DOHH2 (cell line): ENCODE data around the gene CCDC7.

Source experiments
- H3F3A ChIP-seq: fragments of 200-600 bp; sonication (generic), shearing (Covaris generic); 2 replicates; pipeline ENCODE4 v1.6.0; 2016; ENCODE audit warnings: antibody characterized with exemption, mild to moderate bottlenecking; ENCODE audit not compliant: control insufficient read depth, insufficient read depth
- H3K27ac ChIP-seq: fragments of 200-600 bp; sonication (generic); 2 replicates; pipeline ENCODE4 v1.5.1; 2014; ENCODE audit warnings: low read depth, mild to moderate bottlenecking, low read length, moderate library complexity
- H3K27me3 ChIP-seq: fragments of 200-600 bp; sonication (generic); 2 replicates; pipeline ENCODE4 v1.6.1; 2014; ENCODE audit warnings: mild to moderate bottlenecking, low read length, mixed read lengths; ENCODE audit not compliant: control insufficient read depth
- H3K36me3 ChIP-seq: fragments of 200-600 bp; sonication (generic); 2 replicates; pipeline ENCODE4 v1.6.1; 2014; ENCODE audit warnings: mild to moderate bottlenecking, low read length, moderate library complexity, mixed read lengths; ENCODE audit not compliant: control insufficient read depth
- H3K4me1 ChIP-seq: fragments of 200-600 bp; sonication (generic); 2 replicates; pipeline ENCODE4 v1.6.1; 2014; ENCODE audit warnings: mild to moderate bottlenecking, low read length, mixed read lengths; ENCODE audit not compliant: control insufficient read depth
- H3K4me2 ChIP-seq: fragments of 200-600 bp; sonication (generic); 2 replicates; pipeline ENCODE4 v1.6.0; 2014; ENCODE audit warnings: mild to moderate bottlenecking, low read length, moderate library complexity
- H3K4me3 ChIP-seq: fragments of 200-600 bp; sonication (generic); 2 replicates; pipeline ENCODE4 v1.5.1; 2014; ENCODE audit warnings: mild to moderate bottlenecking, low read length, mixed read lengths
- H3K79me2 ChIP-seq: fragments of 200-600 bp; sonication (generic); 2 replicates; pipeline ENCODE4 v1.6.1; 2014; ENCODE audit warnings: mild to moderate bottlenecking, low read length, mixed read lengths; ENCODE audit not compliant: control insufficient read depth
- H3K9me2 ChIP-seq: fragments of 200-600 bp; sonication (generic); replicated peaks from 2 replicates; pipeline ENCODE4 v1.6.1; 2014; ENCODE audit warnings: mild to moderate bottlenecking, low read length, mixed read lengths; ENCODE audit not compliant: control insufficient read depth
- H3K9me3 ChIP-seq: fragments of 200-600 bp; sonication (generic); 2 replicates; pipeline ENCODE4 v1.6.1; 2014; ENCODE audit warnings: antibody characterized with exemption, low read length, mixed read lengths; ENCODE audit not compliant: control insufficient read depth, insufficient read depth
- H4K20me1 ChIP-seq: fragments of 200-600 bp; sonication (generic); 2 replicates; pipeline ENCODE4 v1.6.0; 2014; ENCODE audit warnings: low read depth, mild to moderate bottlenecking, antibody characterized with exemption, low read length, moderate library complexity; ENCODE audit not compliant: control insufficient read depth, insufficient read depth
- EZH2phosphoT487 ChIP-seq: fragments of 200-600 bp; sonication (generic); IDR thresholded peaks from 2 replicates; pipeline ENCODE4 v1.6.1; 2017; ENCODE audit warnings: borderline replicate concordance, mild to moderate bottlenecking, antibody characterized with exemption, low read length, moderate library complexity, mixed read lengths
- TF ChIP-seq, protein P1 (sequence below): fragments of 200-600 bp; sonication (generic); IDR thresholded peaks from one replicate; pipeline ENCODE4 v1.5.1; 2014; ENCODE audit warnings: antibody characterized with exemption, mild to moderate bottlenecking, low read depth, low read length; ENCODE audit not compliant: poor library complexity, severe bottlenecking

Gene CCDC7

DNA sequence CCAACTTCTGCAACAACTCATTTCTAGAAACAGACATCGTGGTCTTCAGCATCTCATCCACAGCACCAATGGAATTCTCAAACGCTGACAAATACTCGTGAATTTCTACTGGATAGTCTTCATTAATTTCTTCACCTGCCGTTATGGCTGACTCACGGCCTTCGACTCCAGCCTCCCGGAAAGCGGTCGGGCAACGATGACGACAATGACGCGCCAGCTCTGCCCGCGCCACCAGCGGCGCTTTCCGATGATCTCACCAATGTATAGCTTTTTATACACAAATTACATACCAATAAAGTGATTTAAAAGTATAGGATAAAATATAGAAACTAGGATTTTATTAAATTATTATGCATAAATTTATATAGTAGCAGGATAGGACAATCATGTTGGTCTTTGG lies 65.7 kb downstream of the CCDC7 start:
- H4K20me1 ChIP-seq: no peaks in the 10 kb centered on the region
- H3K4me2 ChIP-seq: no peak overlapping the region
- H3K36me3 ChIP-seq: no peaks in the 10 kb centered on the region
- H3K4me1 ChIP-seq: no peaks in the 10 kb centered on the region
- H3K4me3 ChIP-seq: no peak overlapping the region
- TF ChIP-seq, protein P1, sequence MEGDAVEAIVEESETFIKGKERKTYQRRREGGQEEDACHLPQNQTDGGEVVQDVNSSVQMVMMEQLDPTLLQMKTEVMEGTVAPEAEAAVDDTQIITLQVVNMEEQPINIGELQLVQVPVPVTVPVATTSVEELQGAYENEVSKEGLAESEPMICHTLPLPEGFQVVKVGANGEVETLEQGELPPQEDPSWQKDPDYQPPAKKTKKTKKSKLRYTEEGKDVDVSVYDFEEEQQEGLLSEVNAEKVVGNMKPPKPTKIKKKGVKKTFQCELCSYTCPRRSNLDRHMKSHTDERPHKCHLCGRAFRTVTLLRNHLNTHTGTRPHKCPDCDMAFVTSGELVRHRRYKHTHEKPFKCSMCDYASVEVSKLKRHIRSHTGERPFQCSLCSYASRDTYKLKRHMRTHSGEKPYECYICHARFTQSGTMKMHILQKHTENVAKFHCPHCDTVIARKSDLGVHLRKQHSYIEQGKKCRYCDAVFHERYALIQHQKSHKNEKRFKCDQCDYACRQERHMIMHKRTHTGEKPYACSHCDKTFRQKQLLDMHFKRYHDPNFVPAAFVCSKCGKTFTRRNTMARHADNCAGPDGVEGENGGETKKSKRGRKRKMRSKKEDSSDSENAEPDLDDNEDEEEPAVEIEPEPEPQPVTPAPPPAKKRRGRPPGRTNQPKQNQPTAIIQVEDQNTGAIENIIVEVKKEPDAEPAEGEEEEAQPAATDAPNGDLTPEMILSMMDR: no peak
- no peak for TF ChIP-seq EZH2phosphoT487
- H3K9me3 ChIP-seq: no peaks in the 10 kb centered on the region
- H3K9me2 ChIP-seq: no peaks in the 10 kb centered on the region
- H3K79me2 ChIP-seq: no peaks in the 10 kb centered on the region
- H3F3A ChIP-seq: no peaks in the 10 kb centered on the region
- no peaks in the 10 kb centered on the region for H3K27me3 ChIP-seq
- H3K27ac ChIP-seq: no peak overlapping the region

DNA sequence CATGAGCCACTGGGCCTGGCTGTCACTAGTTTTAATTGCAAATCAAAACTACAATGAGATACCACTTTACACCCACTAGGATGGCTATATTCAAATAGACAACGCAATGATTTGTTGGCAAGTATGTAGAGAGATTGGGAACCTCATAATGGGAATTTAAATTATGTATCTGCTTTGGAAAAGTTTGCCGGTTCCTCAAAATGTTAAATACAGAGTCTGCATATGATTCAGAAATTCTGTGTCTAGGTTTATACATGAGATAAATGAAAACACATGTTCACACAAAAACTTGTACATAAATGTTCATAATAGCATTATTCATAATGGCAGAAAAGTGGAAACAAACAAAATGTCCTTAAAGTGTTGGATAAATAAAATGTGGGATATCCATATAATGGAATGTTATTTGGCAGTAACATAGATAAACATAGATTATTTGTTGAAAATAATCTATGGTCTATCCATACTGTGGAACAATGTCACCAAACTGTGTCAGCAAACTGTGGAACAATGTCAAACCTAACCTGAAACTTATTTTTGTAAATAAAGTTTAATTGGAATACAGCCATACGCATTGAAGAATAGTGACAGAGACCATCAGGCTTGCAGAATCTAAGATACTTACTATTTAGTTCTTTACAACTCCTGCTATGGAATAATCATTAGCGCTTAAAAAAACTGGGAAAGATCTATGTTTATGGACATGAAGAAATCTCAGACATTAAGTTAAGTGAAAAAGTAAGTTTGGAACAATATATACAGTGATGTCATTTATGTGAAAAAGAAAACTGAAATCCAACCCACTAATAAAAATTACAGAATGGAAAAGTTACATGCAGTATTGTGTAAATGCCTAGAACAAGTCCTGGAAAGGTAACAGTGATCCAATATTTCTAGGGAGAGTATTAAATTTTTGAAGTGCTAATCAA lies 70.9 kb downstream of the CCDC7 start:
- H3K36me3 ChIP-seq: no peaks in the 10 kb centered on the region
- no peaks in the 10 kb centered on the region for H4K20me1 ChIP-seq
- no peak overlapping the region for H3K27ac ChIP-seq
- no peaks in the 10 kb centered on the region for H3K27me3 ChIP-seq
- no peaks in the 10 kb centered on the region for H3K9me2 ChIP-seq
- no peak overlapping the region for H3K4me2 ChIP-seq
- TF ChIP-seq, protein P1: no peak
- no peak for TF ChIP-seq EZH2phosphoT487
- H3F3A ChIP-seq: no peaks in the 10 kb centered on the region
- no peaks in the 10 kb centered on the region for H3K79me2 ChIP-seq
- no peaks in the 10 kb centered on the region for H3K9me3 ChIP-seq
- no peaks in the 10 kb centered on the region for H3K4me1 ChIP-seq
- no peak overlapping the region for H3K4me3 ChIP-seq

DNA sequence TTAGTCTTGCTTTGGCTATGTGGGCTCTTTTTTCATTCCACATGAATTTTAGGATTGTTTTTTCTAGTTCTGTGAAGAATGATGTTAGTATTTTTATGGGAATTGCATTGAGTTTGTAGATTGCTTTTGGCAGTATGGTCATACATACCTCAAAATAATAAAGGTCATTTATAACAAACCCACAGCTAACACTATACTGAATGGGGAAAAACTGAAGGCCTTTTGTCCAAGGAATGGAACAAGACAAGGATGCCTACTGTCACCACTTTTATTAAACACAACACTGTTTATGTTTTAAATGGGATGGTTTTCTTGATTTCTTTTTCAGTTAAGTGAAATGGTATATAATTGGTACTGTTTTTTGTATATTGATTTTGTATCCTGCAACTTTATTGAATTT lies 84.3 kb downstream of the CCDC7 start:
- Histone ChIP-seq H3K36me3 (no peaks in the 10 kb centered on the region), H3F3A (no peaks in the 10 kb centered on the region), H3K9me2 (no peaks in the 10 kb centered on the region), H4K20me1 (no peaks in the 10 kb centered on the region), H3K4me1 (no peaks in the 10 kb centered on the region), H3K9me3 (no peaks in the 10 kb centered on the region), H3K4me2 (no peak overlapping the region), H3K4me3 (no peak overlapping the region), H3K27me3 (no peaks in the 10 kb centered on the region), H3K27ac (no peak overlapping the region), H3K79me2 (no peaks in the 10 kb centered on the region)
- TF ChIP-seq EZH2phosphoT487: no peak
- TF ChIP-seq, protein P1: no peak
